ENCODE data around the gene HEATR3.

Gene HEATR3

GRCh38 chr16:50058091-50058771, 7.5 kb upstream of the HEATR3 start:
- no peak for DNase-seq

- no peak for DNase-seq
These were observed 6.7 kb upstream of the HEATR3 start for GRCh38 chr16:50059111-50059510.

GRCh38 chr16:50059669-50060068, 6.1 kb upstream of the HEATR3 start:
- DNase-seq: no peak

GRCh38 chr16:50061326-50061725, 4.4 kb upstream of the HEATR3 start:
- DNase-seq: no peak

GRCh38 chr16:50065241-50065623, 538 bp upstream of the HEATR3 start:
- no peak for DNase-seq

- DNase-seq: no peak
These were observed 916 bp downstream of the HEATR3 start for GRCh38 chr16:50066482-50067289.

GRCh38 chr16:50067290-50067853, 1.6 kb downstream of the HEATR3 start:
- DNase-seq: peak; percentile 50

GRCh38 chr16:50068550-50068949, 2.8 kb downstream of the HEATR3 start:
- no peak for DNase-seq

GRCh38 chr16:50069060-50069459, 3.3 kb downstream of the HEATR3 start:
- DNase-seq: no peak

- no peak for DNase-seq
These were observed 5.4 kb downstream of the HEATR3 start for GRCh38 chr16:50071075-50071671.

GRCh38 chr16:50072730-50073129, 7.0 kb downstream of the HEATR3 start:
- DNase-seq: no peak

GRCh38 chr16:50079397-50080140, 13.8 kb downstream of the HEATR3 start:
- no peak for DNase-seq

- no peak for DNase-seq
These were observed 15.8 kb downstream of the HEATR3 start for GRCh38 chr16:50081428-50082018.

GRCh38 chr16:50083996-50084395, 18.2 kb downstream of the HEATR3 start:
- DNase-seq: no peak

GRCh38 chr16:50086176-50086575, 20.4 kb downstream of the HEATR3 start:
- no peak for DNase-seq

- DNase-seq: no peak
These were observed 22.5 kb downstream of the HEATR3 start for GRCh38 chr16:50088302-50088701.

- no peak for DNase-seq
These were observed 27.1 kb downstream of the HEATR3 start for GRCh38 chr16:50092891-50093290.

GRCh38 chr16:50093607-50094539, 28.1 kb downstream of the HEATR3 start:
- peak; percentile 43 for DNase-seq

- no peak for DNase-seq
These were observed 31.0 kb downstream of the HEATR3 start for GRCh38 chr16:50096791-50097190.

GRCh38 chr16:50099957-50100648, 34.3 kb downstream of the HEATR3 start:
- DNase-seq: no peak

All from CD4-positive, alpha-beta T cell treated with Interleukin-10 for 1 hour (primary cell).